Trophoblast cell (in vitro differentiated cells and primary cell): Measurements from ENCODE around the gene POC1A.
A peak's percentile ranks its signal among the peaks of the same experiment; 100 is the strongest.

Experiments used
- DNase-seq, 2 donors: peaks; one replicate each; pipeline ENCODE4 v3.0.0-alpha.2; 2016
- H2AFZ ChIP-seq: 2 replicates; pipeline ENCODE4 v1.6.1; 2013; ENCODE audit warnings: low read length, moderate library complexity, mild to moderate bottlenecking; ENCODE audit not compliant: insufficient read depth, poor library complexity
- H2AK5ac ChIP-seq: 2 replicates; pipeline ENCODE4 v1.6.1; 2013; ENCODE audit warnings: mild to moderate bottlenecking, low read length
- H2BK120ac ChIP-seq: 2 replicates; pipeline ENCODE4 v1.6.1; 2013; ENCODE audit warnings: low read length, mild to moderate bottlenecking, moderate library complexity; ENCODE audit not compliant: insufficient read depth, poor library complexity
- H2BK12ac ChIP-seq: 2 replicates; pipeline ENCODE4 v1.6.1; 2013; ENCODE audit warnings: mild to moderate bottlenecking, low read length, moderate library complexity
- H2BK5ac ChIP-seq: 2 replicates; pipeline ENCODE4 v1.6.1; 2013; ENCODE audit warnings: low read length, low read depth, moderate library complexity, mild to moderate bottlenecking; ENCODE audit not compliant: poor library complexity
- H3K14ac ChIP-seq: 2 replicates; pipeline ENCODE4 v1.6.1; 2013; ENCODE audit warnings: mild to moderate bottlenecking, low read length
- H3K18ac ChIP-seq: 2 replicates; pipeline ENCODE4 v1.6.1; 2013; ENCODE audit warnings: mild to moderate bottlenecking, low read length
- H3K23ac ChIP-seq: 2 replicates; pipeline ENCODE4 v1.6.1; 2013; ENCODE audit warnings: low read length
- H3K27ac ChIP-seq: 2 replicates; pipeline ENCODE4 v1.5.1; 2013; ENCODE audit warnings: low read depth, mild to moderate bottlenecking, inconsistent platforms, low read length, moderate library complexity
- H3K27me3 ChIP-seq: 2 replicates; pipeline ENCODE4 v1.6.1; 2013; ENCODE audit warnings: inconsistent platforms, mild to moderate bottlenecking, low read length, moderate library complexity; ENCODE audit not compliant: insufficient read depth
- H3K36me3 ChIP-seq, 2 experiments: 1 replicate in 1 of 2; 2 replicates in 1 of 2; pipeline ENCODE4 v1.6.1; 2013; ENCODE audit warnings: low read length in 2 of 2, mild to moderate bottlenecking in 2 of 2, moderate library complexity in 1 of 2; ENCODE audit not compliant: insufficient read depth in 2 of 2, control insufficient read depth in 1 of 2
- H3K4ac ChIP-seq: 2 replicates; pipeline ENCODE4 v1.6.1; 2013; ENCODE audit warnings: low read depth, mild to moderate bottlenecking, low read length, moderate library complexity
- H3K4me1 ChIP-seq, 2 experiments: 1 replicate in 1 of 2; 2 replicates in 1 of 2; pipeline ENCODE4 v1.6.1; 2013; ENCODE audit warnings: low read length in 2 of 2, mild to moderate bottlenecking in 2 of 2, moderate library complexity in 1 of 2; ENCODE audit not compliant: insufficient read depth in 2 of 2, control insufficient read depth in 1 of 2
- H3K4me2 ChIP-seq: 2 replicates; pipeline ENCODE4 v1.6.1; 2013; ENCODE audit warnings: inconsistent platforms, mild to moderate bottlenecking, low read length, moderate library complexity
- H3K4me3 ChIP-seq: 2 replicates; pipeline ENCODE4 v1.5.1; 2013; ENCODE audit warnings: mild to moderate bottlenecking, low read depth, low read length, inconsistent platforms
- H3K79me1 ChIP-seq: one replicate; pipeline ENCODE4 v1.6.1; 2013; ENCODE audit warnings: low read length
- H3K79me2 ChIP-seq: 2 replicates; pipeline ENCODE4 v1.6.1; 2013; ENCODE audit warnings: low read length, mild to moderate bottlenecking; ENCODE audit not compliant: control insufficient read depth, insufficient read depth, poor library complexity
- H3K9ac ChIP-seq: 2 replicates; pipeline ENCODE4 v1.6.1; 2013; ENCODE audit warnings: mild to moderate bottlenecking, low read length
- H3K9me3 ChIP-seq: 2 replicates; pipeline ENCODE4 v1.6.1; 2013; ENCODE audit warnings: low read depth, mild to moderate bottlenecking, control low read depth, inconsistent platforms, low read length; ENCODE audit not compliant: insufficient read depth
- H4K12ac ChIP-seq: 2 replicates; pipeline ENCODE4 v1.6.1; 2013; ENCODE audit warnings: low read depth, mild to moderate bottlenecking, low read length, moderate library complexity
- H4K8ac ChIP-seq: 2 replicates; pipeline ENCODE4 v1.6.1; 2013; ENCODE audit warnings: low read depth, mild to moderate bottlenecking, low read length, moderate library complexity
- H4K91ac ChIP-seq: one replicate; pipeline ENCODE4 v1.6.1; 2013; ENCODE audit warnings: low read depth, mild to moderate bottlenecking, low read length, moderate library complexity
- WGBS: extraction: QIAGEN DNeasy Blood & Tissue Kit; methylation state at CpG from one replicate; pipeline ENCODE4 v1.1.7; 2013; ENCODE audit warnings: missing lambda C conversion rate; ENCODE audit not compliant: insufficient read length, insufficient coverage; ENCODE audit errors: extremely low coverage; 5-methylcytosine and 5-hydroxymethylcytosine counted together

Gene POC1A

GRCh38 chr3:52191663-52192062 lies 37.4 kb upstream of the POC1A start:
- H3K14ac ChIP-seq = no peak overlapping the region
- peaks cover 5% of the 10 kb centered on the region in 2 experiments for H3K4me1 ChIP-seq
- H2BK12ac ChIP-seq = no peak overlapping the region
- H3K23ac ChIP-seq = no peak overlapping the region
- no peak overlapping the region for H2AFZ ChIP-seq
- no peak overlapping the region for H4K12ac ChIP-seq
- H3K27ac ChIP-seq = no peak overlapping the region
- H3K79me2 ChIP-seq = no peaks in the 10 kb centered on the region
- H3K9ac ChIP-seq = no peak overlapping the region
- DNase-seq = no peak
- H2BK5ac ChIP-seq = no peak overlapping the region
- H3K4me2 ChIP-seq = no peak overlapping the region
- H4K91ac ChIP-seq = peak overlapping the region; percentile 32
- H4K8ac ChIP-seq = no peak overlapping the region
- no peak overlapping the region for H3K4ac ChIP-seq
- H2AK5ac ChIP-seq = no peak overlapping the region
- no peaks in the 10 kb centered on the region for H3K27me3 ChIP-seq
- no peaks in the 10 kb centered on the region for H3K9me3 ChIP-seq
- H3K18ac ChIP-seq = no peak overlapping the region
- no peaks in the 10 kb centered on the region for H3K36me3 ChIP-seq
- no CpG with 5 or more reads among the region's 4 CpGs for WGBS
- H3K79me1 ChIP-seq = no peaks in the 10 kb centered on the region
- H3K4me3 ChIP-seq = no peak overlapping the region
- no peak overlapping the region for H2BK120ac ChIP-seq

GRCh38 chr3:52190294-52191074 lies 36.3 kb upstream of the POC1A start:
- no peak overlapping the region for H2BK12ac ChIP-seq
- no peaks in the 10 kb centered on the region for H3K9me3 ChIP-seq
- no peak overlapping the region for H2BK5ac ChIP-seq
- no peak overlapping the region for H4K12ac ChIP-seq
- peaks cover 5% of the 10 kb centered on the region in 2 experiments for H3K4me1 ChIP-seq
- H4K8ac ChIP-seq = no peak overlapping the region
- H3K27me3 ChIP-seq = no peaks in the 10 kb centered on the region
- no peak for DNase-seq
- H3K4ac ChIP-seq = no peak overlapping the region
- H3K36me3 ChIP-seq = no peaks in the 10 kb centered on the region
- no peak overlapping the region for H4K91ac ChIP-seq
- no peak overlapping the region for H2BK120ac ChIP-seq
- H3K23ac ChIP-seq = no peak overlapping the region
- H3K4me2 ChIP-seq = no peak overlapping the region
- no peak overlapping the region for H2AFZ ChIP-seq
- no peak overlapping the region for H3K4me3 ChIP-seq
- H3K18ac ChIP-seq = no peak overlapping the region
- no peaks in the 10 kb centered on the region for H3K79me2 ChIP-seq
- no peak overlapping the region for H2AK5ac ChIP-seq
- no peaks in the 10 kb centered on the region for H3K79me1 ChIP-seq
- no CpG with 5 or more reads among the region's 9 CpGs for WGBS
- H3K9ac ChIP-seq = no peak overlapping the region
- no peak overlapping the region for H3K27ac ChIP-seq
- H3K14ac ChIP-seq = no peak overlapping the region

- no peak overlapping the region for H2AFZ ChIP-seq
- H3K9ac ChIP-seq = no peak overlapping the region
- no peak overlapping the region for H2BK120ac ChIP-seq
- H2AK5ac ChIP-seq = no peak overlapping the region
- no peak overlapping the region for H4K8ac ChIP-seq
- no peak overlapping the region for H3K4ac ChIP-seq
- peaks cover 5% of the 10 kb centered on the region in 2 experiments for H3K4me1 ChIP-seq
- H3K36me3 ChIP-seq = no peaks in the 10 kb centered on the region
- no CpG with 5 or more reads among the region's 1 CpG for WGBS
- no peaks in the 10 kb centered on the region for H3K27me3 ChIP-seq
- no peak overlapping the region for H3K4me3 ChIP-seq
- H2BK5ac ChIP-seq = no peak overlapping the region
- DNase-seq = peak; percentile 38 to 56
- H3K9me3 ChIP-seq = peaks cover 2% of the 10 kb centered on the region
- no peaks in the 10 kb centered on the region for H3K79me1 ChIP-seq
- H2BK12ac ChIP-seq = no peak overlapping the region
- H3K14ac ChIP-seq = no peak overlapping the region
- H3K4me2 ChIP-seq = no peak overlapping the region
- H3K23ac ChIP-seq = no peak overlapping the region
- H3K18ac ChIP-seq = no peak overlapping the region
- no peak overlapping the region for H4K12ac ChIP-seq
- peak overlapping the region; percentile 39 for H3K27ac ChIP-seq
- peak overlapping the region; percentile 5 for H4K91ac ChIP-seq
- no peaks in the 10 kb centered on the region for H3K79me2 ChIP-seq
These were observed 34.3 kb upstream of the POC1A start for GRCh38 chr3:52188556-52188955.

GRCh38 chr3:52186729-52187128 lies 32.5 kb upstream of the POC1A start:
- H3K79me2 ChIP-seq = no peaks in the 10 kb centered on the region
- H2BK5ac ChIP-seq = no peak overlapping the region
- no peaks in the 10 kb centered on the region for H3K79me1 ChIP-seq
- H2AK5ac ChIP-seq = no peak overlapping the region
- H4K12ac ChIP-seq = no peak overlapping the region
- peaks cover 4% of the 10 kb centered on the region for H3K9me3 ChIP-seq
- no peaks in the 10 kb centered on the region for H3K36me3 ChIP-seq
- H3K18ac ChIP-seq = no peak overlapping the region
- peaks cover 5 to 9% of the 10 kb centered on the region in 2 experiments for H3K4me1 ChIP-seq
- no peak overlapping the region for H2BK120ac ChIP-seq
- H3K23ac ChIP-seq = no peak overlapping the region
- H4K91ac ChIP-seq = no peak overlapping the region
- WGBS = no CpG with 5 or more reads among the region's 9 CpGs
- no peaks in the 10 kb centered on the region for H3K27me3 ChIP-seq
- no peak overlapping the region for H3K4ac ChIP-seq
- no peak overlapping the region for H4K8ac ChIP-seq
- H2BK12ac ChIP-seq = no peak overlapping the region
- H3K14ac ChIP-seq = no peak overlapping the region
- H3K4me3 ChIP-seq = no peak overlapping the region
- no peak for DNase-seq
- no peak overlapping the region for H3K27ac ChIP-seq
- no peak overlapping the region for H3K4me2 ChIP-seq
- H2AFZ ChIP-seq = no peak overlapping the region
- no peak overlapping the region for H3K9ac ChIP-seq
